GM12875 (cell line): ENCODE data around the gene USP28.
"Not testable (repeated sequence)": the region's sequence is repeated elsewhere in the genome, so short reads cannot be mapped to it uniquely, and the experiment has no call there.

ENCODE experiments used
- H3K4me3 ChIP-seq: one replicate; pipeline ENCODE4 v1.5.1; 2011; ENCODE audit warnings: low read depth, low read length, control low read depth
- TF ChIP-seq, protein P1 (sequence below): IDR thresholded peaks from 2 replicates; pipeline ENCODE4 v1.5.1; 2011; ENCODE audit warnings: low read depth, mild to moderate bottlenecking, control low read depth, inconsistent platforms, low read length, moderate library complexity, borderline replicate concordance; ENCODE audit not compliant: insufficient read depth

The USP28 gene

DNA sequence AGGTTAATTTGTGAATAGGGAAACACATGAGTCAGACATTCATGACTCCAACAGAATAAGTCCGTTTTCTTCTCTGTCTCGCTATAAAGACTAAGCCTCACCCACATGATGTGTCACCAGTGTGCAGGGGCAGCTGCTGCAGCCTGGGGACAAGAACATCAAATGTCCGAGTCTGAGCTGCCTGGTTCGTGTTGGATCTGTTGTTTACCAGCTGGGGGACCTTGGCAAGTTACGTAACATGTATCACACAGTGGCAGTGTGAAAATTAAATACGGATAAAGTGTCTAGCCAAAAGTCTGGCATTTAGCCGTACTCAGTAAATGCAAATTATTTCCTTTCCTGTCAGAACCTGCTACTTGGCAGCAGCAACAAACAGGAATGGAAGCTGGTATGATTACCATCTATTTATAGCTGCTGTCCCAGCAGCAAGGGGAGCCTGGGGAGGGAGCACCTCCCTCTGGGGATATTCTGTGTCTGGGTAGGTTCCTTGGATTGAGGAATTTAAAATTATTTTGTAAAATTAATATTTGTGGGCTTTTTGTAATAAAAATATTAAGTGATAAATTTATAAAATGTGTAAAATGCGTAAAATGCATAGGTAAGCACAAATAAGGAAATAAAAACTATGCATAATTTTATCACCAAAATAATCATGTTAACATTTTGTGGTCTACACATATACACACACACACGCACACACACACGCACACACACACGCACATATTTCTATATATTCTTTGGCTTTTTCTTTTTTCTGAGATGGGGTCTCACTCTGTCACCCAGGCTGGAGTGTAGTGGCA lies 97.1 kb downstream of the USP28 start:
- TF ChIP-seq, protein P1, sequence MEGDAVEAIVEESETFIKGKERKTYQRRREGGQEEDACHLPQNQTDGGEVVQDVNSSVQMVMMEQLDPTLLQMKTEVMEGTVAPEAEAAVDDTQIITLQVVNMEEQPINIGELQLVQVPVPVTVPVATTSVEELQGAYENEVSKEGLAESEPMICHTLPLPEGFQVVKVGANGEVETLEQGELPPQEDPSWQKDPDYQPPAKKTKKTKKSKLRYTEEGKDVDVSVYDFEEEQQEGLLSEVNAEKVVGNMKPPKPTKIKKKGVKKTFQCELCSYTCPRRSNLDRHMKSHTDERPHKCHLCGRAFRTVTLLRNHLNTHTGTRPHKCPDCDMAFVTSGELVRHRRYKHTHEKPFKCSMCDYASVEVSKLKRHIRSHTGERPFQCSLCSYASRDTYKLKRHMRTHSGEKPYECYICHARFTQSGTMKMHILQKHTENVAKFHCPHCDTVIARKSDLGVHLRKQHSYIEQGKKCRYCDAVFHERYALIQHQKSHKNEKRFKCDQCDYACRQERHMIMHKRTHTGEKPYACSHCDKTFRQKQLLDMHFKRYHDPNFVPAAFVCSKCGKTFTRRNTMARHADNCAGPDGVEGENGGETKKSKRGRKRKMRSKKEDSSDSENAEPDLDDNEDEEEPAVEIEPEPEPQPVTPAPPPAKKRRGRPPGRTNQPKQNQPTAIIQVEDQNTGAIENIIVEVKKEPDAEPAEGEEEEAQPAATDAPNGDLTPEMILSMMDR: no peak
- no peak overlapping the region for H3K4me3 ChIP-seq

DNA sequence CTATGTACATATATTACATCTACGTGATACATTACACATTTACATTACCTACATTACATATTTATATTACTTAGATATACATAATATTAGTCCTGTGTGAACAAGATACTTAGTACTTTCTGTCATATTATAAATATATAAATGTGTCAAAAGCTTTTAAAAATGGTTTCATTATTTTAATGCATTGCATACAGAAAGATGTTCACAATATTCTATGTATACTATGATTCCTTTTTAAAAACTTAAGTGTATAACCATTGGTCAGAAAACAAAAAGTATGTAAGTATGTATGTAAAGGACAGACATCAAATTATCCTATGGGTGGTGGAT lies 101.2 kb downstream of the USP28 start:
- no peak overlapping the region for H3K4me3 ChIP-seq
- TF ChIP-seq, protein P1: no peak

DNA sequence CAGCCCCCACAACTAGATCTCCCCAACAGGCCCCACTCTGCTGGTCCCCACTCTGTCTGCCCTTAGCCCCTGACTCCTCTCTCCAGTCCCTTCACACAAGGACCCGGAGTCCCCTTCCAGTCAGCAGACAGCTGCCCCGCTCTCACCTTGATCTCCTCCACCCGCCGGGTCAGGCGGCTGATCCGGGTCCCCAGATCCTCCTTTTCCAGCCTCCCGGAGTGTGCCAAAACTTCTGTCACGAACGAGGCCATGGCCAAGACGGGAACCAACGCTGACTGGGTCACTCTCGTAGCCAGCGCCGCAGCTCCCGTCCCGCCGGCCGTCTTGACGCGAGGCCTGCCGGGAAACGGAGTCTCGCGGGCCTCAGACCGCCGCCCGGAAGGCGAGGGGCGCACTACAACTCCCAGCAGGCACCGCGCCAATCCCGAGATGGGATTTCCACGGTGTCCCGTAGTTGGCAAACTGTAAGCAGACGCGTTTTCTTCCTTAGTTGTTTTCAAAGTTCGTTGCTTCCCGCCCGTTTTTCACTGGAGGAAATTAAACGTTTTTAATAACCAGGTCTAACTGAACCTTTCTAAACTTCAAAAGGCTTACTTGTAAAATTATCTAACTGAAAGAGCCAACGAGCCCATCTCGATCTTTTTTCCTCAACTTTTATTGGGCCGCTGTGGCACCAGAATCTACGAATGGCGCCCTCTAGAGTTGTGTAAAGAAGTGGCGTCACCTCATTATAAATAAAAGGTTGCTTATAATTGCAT lies 101.8 kb downstream of the USP28 start, which contains the start of gene ZW10:
Gene ZW10 (minus strand): TSS at position 277 of the 758 bp plus-strand sequence. CDS start 26 bp downstream, at position 251.
- TF ChIP-seq, protein P1: peak; percentile 68

DNA sequence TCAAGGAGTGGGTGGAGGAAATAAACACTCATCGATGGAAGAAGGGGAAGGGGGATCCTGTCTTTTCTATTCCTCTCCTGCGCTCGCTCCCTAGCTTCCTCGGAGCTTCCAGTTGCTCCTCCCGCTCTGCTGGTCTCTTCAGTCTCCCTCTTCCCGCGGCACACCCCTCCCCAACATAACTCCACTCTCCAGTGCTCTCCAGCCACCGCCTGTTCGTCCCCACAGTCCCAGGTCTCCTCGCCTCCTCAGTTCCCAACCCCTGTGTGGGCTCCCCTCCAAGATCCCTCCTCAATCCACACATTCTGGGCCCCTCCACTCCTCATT lies 102.3 kb downstream of the USP28 start:
- TF ChIP-seq, protein P1: no peak
- peak overlapping the region; percentile 90 for H3K4me3 ChIP-seq

More for the DNA sequence above, 101.8 kb downstream of the USP28 start, which contains the start of gene ZW10:
- H3K4me3 ChIP-seq: peak within 1 kb of the TSS; percentile 90

DNA sequence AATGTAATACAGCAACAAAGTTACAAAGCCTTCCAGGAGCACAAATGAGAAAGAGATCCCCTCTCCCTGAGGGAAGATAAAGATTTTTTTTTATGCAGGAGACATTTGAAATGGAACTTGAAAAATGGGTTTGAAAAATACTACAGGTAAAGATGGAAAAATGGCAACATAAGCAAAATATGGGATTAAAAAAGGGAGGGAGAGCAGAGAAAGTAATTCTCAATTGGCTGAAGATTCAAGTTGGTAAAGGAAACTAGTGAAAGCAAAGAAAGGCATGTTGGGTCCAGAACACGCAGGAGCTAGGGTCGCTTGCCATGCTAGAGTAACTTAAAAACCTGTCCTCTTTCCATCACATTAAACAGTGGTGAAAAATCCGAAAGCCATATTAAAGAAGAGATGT lies 103.4 kb downstream of the USP28 start:
- TF ChIP-seq, protein P1: no peak
- no peak overlapping the region for H3K4me3 ChIP-seq

DNA sequence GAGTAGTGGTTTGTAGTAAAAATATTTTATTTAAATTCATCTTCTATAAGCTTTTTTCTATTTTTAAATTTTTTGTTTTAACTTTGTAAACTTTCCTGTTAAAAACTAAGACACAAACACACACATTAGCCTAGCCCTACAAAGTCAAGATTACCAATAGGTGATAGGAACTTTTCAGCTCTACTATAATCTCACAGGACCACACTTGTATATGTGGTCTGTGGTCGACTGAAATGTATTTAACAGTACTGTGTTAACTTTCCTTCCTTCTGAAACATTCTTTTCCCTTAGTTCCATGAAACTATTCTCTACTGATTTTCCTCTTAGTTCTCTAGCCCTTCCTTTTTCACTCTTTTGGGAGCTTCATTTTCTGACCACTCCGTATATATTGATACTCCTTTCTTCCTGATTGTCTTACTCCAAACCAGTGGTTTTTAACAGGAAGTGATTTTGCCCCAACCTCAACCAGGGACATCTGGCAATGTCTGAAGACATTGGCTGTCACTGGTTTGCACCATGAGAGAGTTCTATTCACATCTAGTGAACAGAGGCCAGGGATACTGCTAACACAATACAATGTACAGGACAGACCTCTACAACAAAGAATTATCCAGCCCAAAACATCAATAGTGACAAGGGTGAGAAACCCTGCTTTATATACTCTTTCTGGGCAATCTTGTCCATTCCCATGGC lies 110.7 kb downstream of the USP28 start:
- TF ChIP-seq, protein P1: no peak
- no peak overlapping the region for H3K4me3 ChIP-seq

DNA sequence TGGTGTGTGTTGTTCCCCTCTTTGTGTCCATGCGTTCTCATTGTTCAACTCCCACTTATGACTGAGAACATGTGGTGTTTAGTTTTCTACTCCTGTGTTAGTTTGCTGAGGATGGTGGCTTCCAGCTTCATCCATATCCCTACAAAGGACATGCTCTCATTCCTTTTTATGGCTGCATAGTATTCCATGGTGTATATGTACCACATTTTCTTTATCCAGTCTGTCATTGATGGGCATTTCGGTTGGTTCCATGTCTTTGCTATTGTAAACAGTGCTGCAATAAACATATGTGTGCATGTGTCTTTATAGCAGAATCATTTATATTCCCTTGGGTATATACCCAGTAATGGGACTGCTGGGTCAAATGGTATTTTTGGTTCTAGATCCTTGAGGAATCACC lies 112.3 kb downstream of the USP28 start:
- H3K4me3 ChIP-seq: not testable (repeated sequence)
